HG02943 (cell line): ENCODE data around the gene OR52E6.

Experiments used
- ATAC-seq: cut with Tn5 transposase; IDR thresholded peaks from one replicate; pipeline ENCODE4 v1.9.1; 2021; ENCODE audit warnings: mild to moderate bottlenecking, low read depth, moderate library complexity; ENCODE audit not compliant: unreplicated experiment

The OR52E6 gene

GRCh38 chr11:5841797-5842196, at the start of gene OR52E6:
Gene OR52E6 (minus strand): TSS chr11:5841897. CDS start chr11:5841897, 0 bp downstream.
- ATAC-seq: no peak

DNA sequence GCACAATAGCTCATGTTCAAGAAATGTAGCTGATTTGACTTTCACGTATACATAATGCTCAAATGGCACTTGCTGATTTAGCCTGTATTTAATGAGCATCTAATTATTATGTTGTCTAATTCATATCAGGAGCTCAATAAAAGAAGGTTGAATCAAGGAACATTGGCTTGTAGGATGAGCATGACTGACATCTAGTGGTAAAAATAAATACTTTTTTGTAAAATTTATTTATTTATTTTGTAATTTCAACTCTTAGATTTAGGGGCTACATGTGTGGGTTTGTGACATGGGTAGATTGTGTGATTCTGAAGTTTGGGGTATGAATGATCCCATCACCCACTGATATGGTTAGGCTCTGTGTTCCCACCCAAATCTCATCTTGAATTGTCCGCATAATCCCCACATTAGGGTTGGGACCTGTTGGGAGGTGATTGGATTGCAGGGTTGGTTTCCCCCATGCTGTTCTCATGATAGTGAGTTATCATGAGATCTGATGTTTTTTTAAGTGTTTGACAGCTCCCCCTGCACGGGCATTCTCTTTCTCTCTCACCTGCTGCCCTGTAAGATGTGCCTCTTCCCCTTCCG, 49.6 kb upstream of the OR52E6 start:
- no peak for ATAC-seq

DNA sequence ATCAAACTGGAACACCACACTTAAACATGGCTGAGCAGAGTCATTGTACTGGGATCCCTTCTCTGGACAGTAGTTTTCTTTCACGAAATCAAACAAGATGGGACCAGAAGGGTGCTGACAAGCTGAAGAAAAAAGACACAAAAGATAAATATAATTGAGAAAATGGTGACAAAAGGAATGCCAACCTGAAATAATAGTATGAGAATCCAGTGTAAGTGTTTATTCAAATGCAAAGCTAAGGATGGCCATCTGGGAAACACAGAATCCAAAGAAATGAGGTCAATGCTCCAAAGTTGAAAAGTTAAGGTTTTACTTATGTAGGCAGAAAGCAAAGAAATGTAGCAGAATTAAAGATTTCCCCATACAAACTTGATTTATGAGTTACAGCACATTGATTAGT, 46.0 kb upstream of the OR52E6 start:
- no peak for ATAC-seq

GRCh38 chr11:5887172-5887571, 45.5 kb upstream of the OR52E6 start:
- no peak for ATAC-seq

DNA sequence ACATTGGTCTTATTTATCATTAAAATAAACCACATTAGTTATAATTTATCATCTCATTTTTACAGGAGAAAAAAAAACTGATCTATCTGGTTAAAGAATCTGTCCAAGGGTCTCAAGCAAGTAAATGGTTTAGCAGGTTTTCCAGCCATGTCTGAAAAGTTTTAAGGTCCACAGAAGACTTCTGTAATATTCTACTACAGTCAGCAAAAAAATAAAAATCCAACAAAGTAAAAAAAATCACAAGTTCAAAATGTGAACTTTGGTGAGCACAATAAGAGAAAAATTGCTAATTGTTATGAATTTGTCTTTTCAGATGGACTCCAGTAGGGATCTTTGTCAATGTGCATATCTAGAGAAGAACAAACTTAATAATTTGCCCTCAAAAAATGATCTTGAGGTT, 40.1 kb upstream of the OR52E6 start:
- ATAC-seq: no peak

DNA sequence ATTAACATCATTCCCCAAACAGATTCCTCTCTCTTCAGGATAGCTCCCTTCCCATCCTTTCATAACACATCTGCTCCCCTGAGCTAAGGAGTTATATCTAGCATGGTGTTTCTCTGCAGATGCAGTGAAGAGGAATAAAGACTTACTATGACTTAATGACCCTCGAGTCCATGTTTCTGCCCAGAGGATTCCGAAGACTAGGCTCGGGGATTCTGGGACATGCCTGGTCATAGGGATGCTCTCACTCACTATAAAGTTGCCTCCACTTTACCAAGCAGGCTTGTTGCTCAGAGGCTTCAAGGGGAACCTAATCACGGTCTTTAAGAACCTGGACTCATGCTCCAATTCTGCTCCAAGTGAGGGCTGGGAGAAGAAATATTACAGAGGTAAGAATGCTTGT, 38.6 kb upstream of the OR52E6 start, which contains the start of gene OR52E4:
Gene OR52E4 (plus strand): TSS at position 301 of the 400 bp plus-strand sequence. CDS start 3,664 bp downstream, outside the sequence.
- no peak for ATAC-seq

- ATAC-seq: no peak
Observed at GRCh38 chr11:5878564-5878963, 36.9 kb upstream of the OR52E6 start.

DNA sequence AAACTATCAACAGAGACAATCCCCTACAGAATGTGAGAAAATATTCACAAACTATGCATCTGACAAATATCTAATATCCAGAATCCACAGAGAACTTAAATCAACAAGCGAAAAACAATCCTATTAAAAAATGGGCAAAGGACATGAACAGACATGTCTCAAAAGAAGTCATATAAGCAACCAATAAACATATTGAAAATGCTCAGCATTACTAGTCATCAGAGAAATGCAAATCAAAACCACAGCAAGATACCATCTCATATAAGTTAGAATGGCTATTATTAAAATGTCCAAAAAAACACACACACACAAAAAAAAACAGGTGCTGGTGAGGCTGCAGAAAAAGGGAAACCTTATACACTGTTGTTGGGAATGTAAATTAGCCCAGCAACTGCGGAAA, 24.1 kb upstream of the OR52E6 start:
- no peak for ATAC-seq

GRCh38 chr11:5857590-5857989, 15.9 kb upstream of the OR52E6 start, which contains the start of gene OR52E8:
Gene OR52E8 (minus strand): TSS chr11:5857690. CDS start chr11:5857690, 0 bp downstream.
- ATAC-seq: no peak

DNA sequence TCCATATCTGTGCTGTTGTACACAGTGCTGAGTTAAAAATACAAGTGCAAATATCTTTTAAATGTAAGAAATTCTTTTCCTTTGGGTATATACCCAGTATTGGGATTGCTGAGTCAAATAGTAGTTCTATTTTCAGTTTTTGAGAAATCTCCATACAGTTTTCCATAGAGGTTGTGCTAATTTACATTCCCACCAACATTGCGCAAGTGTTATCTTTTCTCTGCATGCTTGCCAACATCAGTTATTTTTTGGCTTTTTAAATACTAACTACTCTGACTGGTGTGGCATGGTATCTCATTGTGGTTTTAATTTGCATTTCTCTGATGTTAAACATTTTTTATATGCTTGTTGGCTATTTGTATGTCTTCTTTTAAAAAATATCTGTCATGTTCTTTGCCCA, 9.3 kb upstream of the OR52E6 start:
- ATAC-seq: no peak

- ATAC-seq: no peak
Observed at GRCh38 chr11:5847711-5848110, 6.0 kb upstream of the OR52E6 start.

- no peak for ATAC-seq
Observed at GRCh38 chr11:5846701-5847100, 5.0 kb upstream of the OR52E6 start.

- ATAC-seq: no peak
Observed at GRCh38 chr11:5837695-5838094, 4.0 kb downstream of the OR52E6 start.

DNA sequence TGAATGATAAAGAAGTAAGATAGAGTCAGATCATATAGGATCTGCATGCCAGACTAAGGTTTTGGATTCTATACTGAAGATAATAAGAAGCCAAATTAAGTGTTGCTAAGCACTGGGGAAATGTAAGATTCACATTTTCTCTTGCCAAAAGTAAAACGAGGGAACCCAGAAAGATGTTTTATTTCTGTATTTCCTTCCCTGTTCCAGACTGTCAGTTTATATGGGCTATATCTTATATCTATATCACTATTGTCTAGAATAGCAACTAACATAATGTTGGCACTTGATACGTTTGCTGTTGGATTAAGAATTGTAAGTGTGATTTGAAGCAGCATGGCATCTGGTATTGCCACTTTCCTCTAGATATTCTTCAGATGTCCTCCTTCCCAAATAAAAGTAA, 8.3 kb downstream of the OR52E6 start:
- ATAC-seq: no peak

DNA sequence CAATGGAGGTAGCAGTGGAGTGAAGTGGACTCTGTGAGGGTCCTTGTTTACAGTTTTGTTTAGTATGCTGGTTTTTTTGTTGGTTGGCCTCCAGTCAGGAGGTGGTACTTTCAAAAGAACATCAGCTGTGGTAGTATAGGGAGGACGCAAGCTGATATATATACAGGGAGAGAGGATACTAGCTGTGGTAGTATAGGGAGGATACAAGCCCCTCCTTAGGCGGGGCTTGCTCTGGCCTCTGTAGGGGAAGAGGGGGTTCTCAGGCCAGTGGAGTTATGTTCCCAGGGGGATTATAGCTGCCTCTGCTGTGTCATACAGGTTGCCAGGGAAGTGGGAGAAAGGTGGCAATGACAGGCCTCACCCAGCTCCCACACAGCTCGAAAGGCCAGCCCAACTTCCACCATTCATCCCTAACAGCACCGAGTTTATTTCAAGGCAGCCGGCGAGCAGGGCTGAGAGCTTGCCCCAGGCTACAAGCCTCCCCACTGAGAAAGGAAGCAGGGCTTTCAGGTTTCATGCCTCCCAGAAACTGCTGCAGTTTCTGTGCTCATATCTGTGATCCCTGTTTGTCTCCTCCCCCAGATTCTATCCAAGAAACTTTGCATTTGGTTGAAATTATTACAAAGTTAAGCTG, 10.4 kb downstream of the OR52E6 start:
- ATAC-seq: no peak

- no peak for ATAC-seq
Observed at GRCh38 chr11:5818245-5818886, 23.3 kb downstream of the OR52E6 start.

- ATAC-seq: no peak
Observed at GRCh38 chr11:5815534-5815933, 26.2 kb downstream of the OR52E6 start.

DNA sequence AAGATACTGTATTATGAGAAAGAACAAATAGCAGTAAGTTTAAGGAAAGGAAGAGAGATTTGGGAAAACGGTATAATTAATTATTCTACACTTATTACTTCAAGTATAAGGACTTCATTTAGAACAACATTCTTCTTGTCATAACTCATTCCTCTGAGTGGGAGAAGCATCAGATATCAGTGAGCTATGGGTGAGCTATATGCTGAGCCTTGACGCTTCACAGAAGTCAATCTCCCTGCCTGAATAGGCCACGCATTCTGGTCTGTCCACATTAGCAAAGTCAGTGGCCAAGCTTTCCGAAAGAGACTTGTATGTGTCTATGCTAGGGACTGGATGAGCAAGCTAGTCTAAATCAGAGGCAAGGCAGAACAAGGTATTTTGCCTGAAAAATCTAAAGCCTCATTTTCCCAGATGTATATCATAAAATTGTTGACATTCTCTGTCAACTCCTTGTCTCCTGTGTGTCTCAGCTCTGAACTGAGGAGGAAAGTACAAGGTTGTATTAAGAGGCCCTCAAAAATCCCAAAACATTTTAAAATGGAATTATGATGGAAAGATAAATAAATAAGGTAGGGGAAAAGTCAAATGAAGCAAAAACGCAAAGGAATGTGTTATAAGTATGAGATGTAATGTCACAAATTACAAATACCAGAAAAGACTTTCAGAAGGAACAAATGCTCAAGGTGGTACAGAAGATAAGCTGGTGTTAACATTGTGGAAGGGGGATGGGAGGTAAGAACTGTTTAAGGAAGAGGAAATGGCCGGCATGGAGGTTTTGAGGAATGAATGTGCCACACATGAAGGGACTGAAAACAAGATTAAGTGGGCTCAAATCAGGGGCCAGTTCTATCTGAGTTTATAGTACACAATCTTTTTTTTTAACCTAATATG, 31.5 kb downstream of the OR52E6 start:
- ATAC-seq: no peak

GRCh38 chr11:5809122-5809519, 32.6 kb downstream of the OR52E6 start:
- ATAC-seq: peak; percentile 27

GRCh38 chr11:5808500-5809121, 33.1 kb downstream of the OR52E6 start, which contains the start of gene OR52N2:
Gene OR52N2 (plus strand): TSS chr11:5808924. CDS start chr11:5820336, 11,412 bp downstream.
- peak; percentile 94 for ATAC-seq
